ENCODE results near the gene TMEM115. TPM values are rescaled to one million over a fixed set of nuclear protein-coding genes. Genes with fewer than 3 reads are reported as not detected.

Gene TMEM115
- total and polyA plus RNA-seq, 9 of the 15 experiments (the other 6 are each of a cell fraction or from before 2014, with no cell fraction given) = 1.6 to 26.9 (median 14.1) TPM

DNA sequence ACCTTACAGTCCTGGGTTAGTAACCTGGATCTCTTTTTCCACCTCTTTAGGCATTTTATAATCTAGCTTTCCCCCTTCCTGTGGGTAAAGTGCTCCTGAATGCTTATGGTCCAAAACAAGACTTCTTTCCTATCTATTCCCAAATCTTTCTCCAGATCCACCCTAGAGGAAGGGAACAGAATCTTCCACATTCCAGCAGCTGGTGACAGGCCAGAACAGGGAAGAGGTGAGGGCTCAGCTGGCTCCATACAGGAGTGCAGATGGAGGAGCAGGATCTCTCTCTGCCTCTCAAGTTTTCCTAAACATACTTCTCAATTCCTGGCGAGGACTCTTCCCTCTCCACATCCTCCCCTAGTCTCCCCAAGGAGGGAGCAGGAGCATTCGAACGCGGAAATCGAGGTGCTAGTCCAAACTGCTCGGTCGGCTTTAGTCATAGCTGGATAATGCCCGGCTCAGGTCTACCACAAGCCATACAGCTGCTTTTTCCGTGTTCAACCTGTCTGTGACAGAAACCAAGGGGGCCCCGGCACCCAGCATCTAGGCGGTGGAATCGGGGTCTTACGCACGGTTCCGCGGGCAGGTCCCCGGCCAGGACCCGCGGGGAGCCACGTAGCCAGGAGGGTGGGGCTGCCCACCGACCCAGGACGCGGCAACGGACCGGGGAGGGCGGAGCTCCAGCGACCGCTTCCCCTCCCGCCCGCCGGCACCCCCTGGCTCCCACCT is 22.7 kb downstream of the TMEM115 start (continued):
- no peak for TF ChIP-seq ZNF384 (IDR thresholded peaks at IDR 0.05; ENCODE audit: low read depth, low read length)
- no peak for TF ChIP-seq ZNF224 (CRISPR knock-in tag; IDR thresholded peaks at IDR 0.05)
- TF ChIP-seq TRIM25 (IDR thresholded peaks at IDR 0.05; ENCODE audit: borderline replicate concordance) = no peak
- TF ChIP-seq HIVEP1 (CRISPR knock-in tag; IDR thresholded peaks at IDR 0.05) = no peak
- no peak for TF ChIP-seq ZNF695 (CRISPR knock-in tag; IDR thresholded peaks at IDR 0.05)
- TF ChIP-seq DACH1 (IDR thresholded peaks at IDR 0.05; ENCODE audit: partially characterized antibody) = no peak
- TF ChIP-seq TEAD4 (IDR thresholded peaks at IDR 0.05; ENCODE audit: low read length) = no peak
- no peak for TF ChIP-seq TEAD4 (CRISPR knock-in tag; IDR thresholded peaks at IDR 0.05; ENCODE audit: borderline replicate concordance)
- TF ChIP-seq CBX1 (IDR thresholded peaks at IDR 0.05; ENCODE audit: low read depth) = 0 out of 2 replicates have a peak, but pooled peaks have one; percentile 13
- peak; percentile 41; the same call in 1 of the 2 replicates for TF ChIP-seq ZBTB7A (IDR thresholded peaks at IDR 0.05; ENCODE audit: borderline replicate concordance, control insufficient read depth, low read depth, low read length)
- TF ChIP-seq GTF3C2 (IDR thresholded peaks at IDR 0.05; ENCODE audit: borderline replicate concordance, extremely low read depth, insufficient read length) = no peak
- TF ChIP-seq ETV6 (IDR thresholded peaks at IDR 0.05; ENCODE audit: borderline replicate concordance in 1 of 2, low read depth in 2 of 2, low read length in 1 of 2) = no peak
- TF ChIP-seq ETV6 (CRISPR knock-in tag; IDR thresholded peaks at IDR 0.05; ENCODE audit: borderline replicate concordance) = no peak
- TF ChIP-seq ZNF79 (CRISPR knock-in tag; IDR thresholded peaks at IDR 0.05; ENCODE audit: low read depth) = no peak
- TF ChIP-seq PTRF (tag; IDR thresholded peaks at IDR 0.05) = no peak
- no peak for TF ChIP-seq POLR2H (tag; IDR thresholded peaks at IDR 0.05; ENCODE audit: low read depth)
- TF ChIP-seq FOS (IDR thresholded peaks at IDR 0.05; ENCODE audit: extremely low read depth, insufficient read length) = no peak
- TF ChIP-seq CHD1 (IDR thresholded peaks at IDR 0.05; ENCODE audit: low read length) = peak; percentile 68
- TF ChIP-seq MCM2 (IDR thresholded peaks at IDR 0.05; ENCODE audit: low read depth) = no peak
- TF ChIP-seq SAP30 (IDR thresholded peaks at IDR 0.05; ENCODE audit: borderline replicate concordance, insufficient read depth, low read depth, low read length, poor library complexity, severe bottlenecking) = no peak
- no peak for TF ChIP-seq SIN3A (IDR thresholded peaks at IDR 0.05; ENCODE audit: borderline replicate concordance in 2 of 2, control insufficient read depth in 1 of 2, low read depth in 2 of 2, low read length in 2 of 2)
